Osteoblast (primary cell): ENCODE results near the gene B4GALT5. TPM values are rescaled to one million over a fixed set of nuclear protein-coding genes. Genes with fewer than 3 reads are reported as not detected.

Experiments used
- DNase-seq: peaks from one replicate; pipeline ENCODE4 v3.0.0; 2011; ENCODE audit warnings: low spot score, mixed read lengths; ENCODE audit not compliant: insufficient read length; ENCODE audit errors: missing footprints
- H2AFZ ChIP-seq: 2 replicates; pipeline ENCODE4 v1.6.0; 2011; ENCODE audit warnings: mild to moderate bottlenecking, low read length
- H3K27ac ChIP-seq: 2 replicates; pipeline ENCODE4 v1.5.1; 2011; ENCODE audit warnings: mild to moderate bottlenecking, low read depth, low read length, moderate library complexity
- H3K27me3 ChIP-seq: 2 replicates; pipeline ENCODE4 v1.6.0; 2012; ENCODE audit warnings: mild to moderate bottlenecking, control low read depth, inconsistent platforms, low read length, moderate library complexity; ENCODE audit not compliant: insufficient read depth
- H3K36me3 ChIP-seq: 2 replicates; pipeline ENCODE4 v1.5.1; 2011; ENCODE audit warnings: mild to moderate bottlenecking, low read length, control low read depth, moderate library complexity; ENCODE audit not compliant: insufficient read depth
- H3K4me1 ChIP-seq: 2 replicates; pipeline ENCODE4 v1.5.1; 2011; ENCODE audit warnings: mild to moderate bottlenecking, low read length, control low read depth, moderate library complexity; ENCODE audit not compliant: insufficient read depth
- H3K4me2 ChIP-seq: 2 replicates; pipeline ENCODE4 v1.6.0; 2011; ENCODE audit warnings: mild to moderate bottlenecking, low read length; ENCODE audit not compliant: insufficient read depth
- H3K4me3 ChIP-seq: fragments of 200-600 bp; sonication (generic); 3 replicates; pipeline ENCODE4 v1.5.1; 2012; ENCODE audit warnings: mild to moderate bottlenecking, low read length, inconsistent platforms; ENCODE audit not compliant: insufficient read depth
- H3K79me2 ChIP-seq: 2 replicates; pipeline ENCODE4 v1.6.0; 2012; ENCODE audit warnings: mild to moderate bottlenecking, low read length, control low read depth, inconsistent platforms; ENCODE audit not compliant: insufficient read depth
- H3K9me3 ChIP-seq: 2 replicates; pipeline ENCODE4 v1.5.1; 2011; ENCODE audit warnings: low read depth, low read length, control low read depth
- H4K20me1 ChIP-seq: 2 replicates; pipeline ENCODE4 v1.6.0; 2012; ENCODE audit warnings: mild to moderate bottlenecking, low read length, control low read depth; ENCODE audit not compliant: insufficient read depth
- total RNA-seq: library from RNA; depleted of rRNA; stranded (reverse); fragments of >200 nt; gene quantifications from 2 replicates; pipeline ENCODE4 v1.2.3, GENCODE V29; 2012
- TF ChIP-seq, protein P1 (sequence below): IDR thresholded peaks from 2 replicates; pipeline ENCODE4 v1.5.1; 2011; ENCODE audit warnings: mild to moderate bottlenecking, low read depth, low read length, moderate library complexity; ENCODE audit errors: extremely low read depth

The B4GALT5 gene
- total RNA-seq, 1 donor, result 35.8 TPM

DNA sequence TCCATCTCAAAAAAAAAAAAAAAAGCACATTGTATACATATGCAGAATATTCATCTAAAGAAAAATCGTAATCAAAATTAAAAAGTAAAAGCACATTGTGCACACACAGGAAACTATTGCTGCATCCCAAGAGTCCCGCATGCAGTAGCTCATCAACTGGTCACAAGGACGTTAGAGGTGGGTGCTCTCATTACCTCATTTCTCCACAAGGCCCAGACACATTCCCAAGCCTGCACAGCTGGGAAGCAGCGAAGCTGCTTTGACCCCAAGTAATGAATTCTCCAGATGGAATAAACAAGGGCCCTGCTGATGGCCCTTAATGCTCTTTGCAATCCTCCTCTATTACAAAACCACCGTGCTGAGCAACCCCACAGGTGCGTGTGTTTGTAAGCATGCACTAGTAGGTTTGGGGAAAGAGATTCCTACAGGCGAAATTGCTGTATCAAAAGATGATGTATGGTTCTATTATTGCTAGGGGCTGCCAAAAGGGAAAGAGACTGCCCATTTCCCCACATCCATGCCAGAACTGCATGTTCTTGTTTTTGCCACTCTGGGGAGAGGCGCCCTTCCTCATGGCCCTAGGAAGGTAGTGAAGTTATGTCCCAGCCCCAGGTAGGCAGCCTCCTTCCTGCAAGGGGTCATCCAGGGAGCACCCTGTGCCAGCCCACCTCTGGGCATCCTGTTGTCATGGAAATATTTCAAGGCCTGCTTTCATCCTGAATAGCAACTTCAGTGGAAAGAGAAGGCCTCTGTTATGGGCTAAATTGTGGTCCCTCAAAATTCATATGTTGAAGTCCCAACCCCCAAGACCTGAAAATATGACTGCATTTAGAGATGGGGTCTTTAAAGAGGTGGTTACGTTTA, 111.1 kb downstream of the B4GALT5 start:
- Histone ChIP-seq H3K4me2 (no peak overlapping the region), H3K27ac (no peak overlapping the region), H3K79me2 (no peaks in the 10 kb centered on the region), H3K4me1 (peaks cover 18% of the 10 kb centered on the region), H3K9me3 (no peaks in the 10 kb centered on the region), H3K27me3 (no peaks in the 10 kb centered on the region), H4K20me1 (no peaks in the 10 kb centered on the region), H3K4me3 (no peak overlapping the region), H3K36me3 (no peaks in the 10 kb centered on the region), H2AFZ (no peak overlapping the region)
- TF ChIP-seq, protein P1, sequence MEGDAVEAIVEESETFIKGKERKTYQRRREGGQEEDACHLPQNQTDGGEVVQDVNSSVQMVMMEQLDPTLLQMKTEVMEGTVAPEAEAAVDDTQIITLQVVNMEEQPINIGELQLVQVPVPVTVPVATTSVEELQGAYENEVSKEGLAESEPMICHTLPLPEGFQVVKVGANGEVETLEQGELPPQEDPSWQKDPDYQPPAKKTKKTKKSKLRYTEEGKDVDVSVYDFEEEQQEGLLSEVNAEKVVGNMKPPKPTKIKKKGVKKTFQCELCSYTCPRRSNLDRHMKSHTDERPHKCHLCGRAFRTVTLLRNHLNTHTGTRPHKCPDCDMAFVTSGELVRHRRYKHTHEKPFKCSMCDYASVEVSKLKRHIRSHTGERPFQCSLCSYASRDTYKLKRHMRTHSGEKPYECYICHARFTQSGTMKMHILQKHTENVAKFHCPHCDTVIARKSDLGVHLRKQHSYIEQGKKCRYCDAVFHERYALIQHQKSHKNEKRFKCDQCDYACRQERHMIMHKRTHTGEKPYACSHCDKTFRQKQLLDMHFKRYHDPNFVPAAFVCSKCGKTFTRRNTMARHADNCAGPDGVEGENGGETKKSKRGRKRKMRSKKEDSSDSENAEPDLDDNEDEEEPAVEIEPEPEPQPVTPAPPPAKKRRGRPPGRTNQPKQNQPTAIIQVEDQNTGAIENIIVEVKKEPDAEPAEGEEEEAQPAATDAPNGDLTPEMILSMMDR, result no peak
- DNase-seq, result no peak

DNA sequence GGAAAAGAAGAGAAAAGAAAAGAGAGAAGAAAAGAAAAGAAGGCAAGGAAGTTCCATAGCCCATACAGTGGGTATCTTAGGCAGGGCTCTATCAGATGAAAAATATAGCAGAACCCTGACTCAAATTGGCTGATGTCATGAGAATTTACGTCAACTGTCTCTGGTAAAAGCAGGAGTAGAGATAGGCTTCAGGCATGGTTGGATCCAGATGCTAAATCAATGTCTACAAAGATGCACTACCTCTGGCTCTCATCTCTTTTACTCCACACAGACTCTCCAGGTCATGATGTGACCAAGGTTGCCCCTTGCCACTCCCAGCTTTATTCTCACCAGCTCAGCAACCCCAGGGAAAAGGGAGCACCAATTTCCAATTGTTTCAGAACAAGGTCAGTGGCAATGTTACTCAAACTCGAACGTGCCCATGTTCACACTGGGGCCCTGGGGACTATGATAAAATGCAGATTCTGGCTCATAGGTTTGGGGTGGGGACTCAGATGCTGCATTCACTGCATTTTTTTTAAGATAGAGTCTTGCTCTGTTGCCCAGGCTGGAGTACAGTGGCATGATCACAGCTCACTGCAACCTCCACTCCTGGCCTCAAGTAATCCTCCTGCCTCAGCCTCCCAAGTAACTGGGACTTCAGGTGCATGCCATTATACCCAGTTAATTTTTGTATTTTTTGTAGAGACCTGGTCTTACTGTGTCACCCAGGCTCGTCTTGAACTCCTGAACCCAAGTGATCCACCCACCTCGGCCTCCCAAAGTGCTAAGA, 112.3 kb downstream of the B4GALT5 start:
- no peaks in the 10 kb centered on the region for H3K79me2 ChIP-seq
- H3K27ac ChIP-seq, result no peak overlapping the region
- no peak overlapping the region for H2AFZ ChIP-seq
- no peaks in the 10 kb centered on the region for H3K36me3 ChIP-seq
- peaks cover 20% of the 10 kb centered on the region for H3K4me1 ChIP-seq
- H3K27me3 ChIP-seq, result no peaks in the 10 kb centered on the region
- no peaks in the 10 kb centered on the region for H4K20me1 ChIP-seq
- no peak overlapping the region for H3K4me3 ChIP-seq
- TF ChIP-seq, protein P1, result no peak
- H3K4me2 ChIP-seq, result no peak overlapping the region
- no peak for DNase-seq
- H3K9me3 ChIP-seq, result no peaks in the 10 kb centered on the region

DNA sequence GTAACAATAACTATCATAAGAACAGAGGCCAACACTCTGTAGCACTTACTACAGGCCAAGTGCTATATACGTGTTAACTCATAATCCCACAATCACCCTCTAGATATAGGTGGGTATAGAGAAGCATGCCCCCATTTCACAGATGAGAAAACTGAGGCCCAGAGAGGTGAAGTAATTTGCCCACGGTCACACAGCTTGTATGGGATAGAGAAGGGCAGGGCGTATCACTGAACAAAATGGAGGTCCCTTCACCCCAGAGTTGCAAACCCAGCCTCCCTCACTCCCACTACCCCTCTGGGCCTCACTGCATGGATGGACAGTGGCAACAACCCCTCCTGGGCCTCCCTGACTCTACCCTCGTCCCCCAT, 113.9 kb downstream of the B4GALT5 start:
- DNase-seq, result no peak
- TF ChIP-seq, protein P1, result no peak
- H3K4me1 ChIP-seq, result peaks cover 18% of the 10 kb centered on the region
- H3K27ac ChIP-seq, result no peak overlapping the region
- no peaks in the 10 kb centered on the region for H4K20me1 ChIP-seq
- no peaks in the 10 kb centered on the region for H3K36me3 ChIP-seq
- H3K4me3 ChIP-seq, result no peak overlapping the region
- no peaks in the 10 kb centered on the region for H3K79me2 ChIP-seq
- no peak overlapping the region for H2AFZ ChIP-seq
- no peaks in the 10 kb centered on the region for H3K9me3 ChIP-seq
- no peaks in the 10 kb centered on the region for H3K27me3 ChIP-seq
- no peak overlapping the region for H3K4me2 ChIP-seq

DNA sequence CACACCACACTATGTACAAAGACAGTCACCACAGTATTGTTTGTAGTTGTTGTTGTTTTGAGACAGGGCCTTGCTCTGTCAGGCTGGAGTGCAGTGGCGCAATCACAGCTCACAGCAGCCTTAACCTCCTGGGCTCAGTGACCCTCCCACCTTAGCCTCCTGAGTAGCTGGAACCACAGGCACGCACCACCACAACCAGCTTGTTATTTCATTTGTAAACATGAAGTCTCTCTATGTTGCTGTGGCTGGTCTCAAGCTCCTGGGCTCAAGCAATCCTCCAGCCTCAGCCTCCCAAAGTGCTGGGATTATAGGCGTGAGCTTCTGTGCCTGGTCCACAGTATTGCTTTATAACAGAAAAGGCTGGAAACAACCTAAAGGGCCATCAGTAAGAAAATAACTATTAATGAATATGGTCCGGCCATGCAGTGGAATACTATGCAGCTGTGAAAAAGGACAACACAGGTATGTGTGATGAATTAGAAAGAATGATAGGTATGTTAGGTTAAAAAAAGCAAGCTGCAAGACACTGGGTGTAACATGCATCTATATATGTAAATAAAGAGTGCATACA, 115.8 kb downstream of the B4GALT5 start:
- no peak overlapping the region for H2AFZ ChIP-seq
- no peak overlapping the region for H3K4me3 ChIP-seq
- DNase-seq, result no peak
- H3K9me3 ChIP-seq, result no peaks in the 10 kb centered on the region
- TF ChIP-seq, protein P1, result no peak
- H3K79me2 ChIP-seq, result no peaks in the 10 kb centered on the region
- H4K20me1 ChIP-seq, result no peaks in the 10 kb centered on the region
- peaks cover 26% of the 10 kb centered on the region for H3K4me1 ChIP-seq
- H3K4me2 ChIP-seq, result no peak overlapping the region
- no peaks in the 10 kb centered on the region for H3K36me3 ChIP-seq
- H3K27ac ChIP-seq, result no peak overlapping the region
- no peaks in the 10 kb centered on the region for H3K27me3 ChIP-seq
